Stimulated activated CD4-positive, alpha-beta T cell treated with anti-CD3 and anti-CD28 coated beads, TNF-alpha, amount 100 ng/mL, for 24 hours (primary cell): ENCODE data around the gene GP1BA.

Source experiments
- DNase-seq, 3 experiments: peaks; one replicate each; pipeline ENCODE4 v3.0.0-alpha.2; 2020; ENCODE audit warnings: low read depth in 3 of 3

Gene GP1BA

DNA sequence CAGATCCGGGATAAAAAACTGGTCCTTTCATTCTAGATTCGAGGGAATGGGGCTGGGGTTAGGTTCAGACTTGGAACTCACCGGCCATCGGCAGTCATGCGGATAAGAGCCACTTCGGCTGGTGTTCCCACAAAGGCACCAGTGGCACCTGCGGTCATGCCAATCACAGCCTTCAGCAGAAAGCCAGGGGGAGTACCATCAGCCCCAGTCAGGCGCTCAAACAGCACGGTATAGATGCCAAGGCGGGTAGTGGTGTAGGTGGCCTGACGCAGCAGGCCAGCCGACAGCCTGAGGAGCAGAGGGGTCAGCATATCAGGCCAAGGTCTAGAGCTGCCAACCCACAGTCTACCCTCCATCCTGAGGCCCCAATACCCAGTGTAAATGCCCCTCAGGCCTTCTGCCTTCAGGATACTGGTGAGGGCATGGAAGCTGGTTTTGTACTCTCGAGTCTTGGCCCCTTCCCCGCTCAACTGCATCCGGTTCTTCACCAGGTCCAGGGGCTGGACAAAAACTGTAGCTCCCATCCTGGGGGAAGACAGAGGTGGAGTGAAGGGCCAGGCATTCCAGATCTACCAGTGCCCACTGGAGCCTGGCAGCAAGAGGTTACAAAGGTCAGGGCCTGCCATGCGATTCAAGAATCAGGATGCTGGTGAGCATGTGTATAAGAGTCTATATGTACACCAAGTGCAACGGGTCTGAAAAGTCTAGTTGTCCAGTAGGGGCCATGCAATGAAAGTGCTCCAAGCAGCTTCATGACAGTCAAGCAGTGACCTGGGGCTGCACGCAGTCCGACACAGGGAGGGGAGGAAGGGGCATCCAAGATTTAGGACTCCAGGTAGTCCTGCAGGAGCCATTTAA is 6.8 kb downstream of the GP1BA start:
- no peak for DNase-seq

DNA sequence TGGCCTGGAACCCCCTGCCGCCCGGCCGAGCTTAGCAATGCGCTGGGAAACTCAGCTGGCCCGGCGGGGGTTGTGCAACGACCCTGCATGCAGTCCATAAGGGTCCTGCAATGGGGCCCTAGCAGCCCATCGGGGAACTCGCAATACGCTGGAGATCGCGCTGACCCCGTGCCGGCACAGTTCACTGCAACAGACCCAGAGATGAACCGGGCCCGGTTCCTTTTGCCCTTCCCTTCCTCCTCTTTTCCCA is 7.4 kb downstream of the GP1BA start:
- DNase-seq: no peak

DNA sequence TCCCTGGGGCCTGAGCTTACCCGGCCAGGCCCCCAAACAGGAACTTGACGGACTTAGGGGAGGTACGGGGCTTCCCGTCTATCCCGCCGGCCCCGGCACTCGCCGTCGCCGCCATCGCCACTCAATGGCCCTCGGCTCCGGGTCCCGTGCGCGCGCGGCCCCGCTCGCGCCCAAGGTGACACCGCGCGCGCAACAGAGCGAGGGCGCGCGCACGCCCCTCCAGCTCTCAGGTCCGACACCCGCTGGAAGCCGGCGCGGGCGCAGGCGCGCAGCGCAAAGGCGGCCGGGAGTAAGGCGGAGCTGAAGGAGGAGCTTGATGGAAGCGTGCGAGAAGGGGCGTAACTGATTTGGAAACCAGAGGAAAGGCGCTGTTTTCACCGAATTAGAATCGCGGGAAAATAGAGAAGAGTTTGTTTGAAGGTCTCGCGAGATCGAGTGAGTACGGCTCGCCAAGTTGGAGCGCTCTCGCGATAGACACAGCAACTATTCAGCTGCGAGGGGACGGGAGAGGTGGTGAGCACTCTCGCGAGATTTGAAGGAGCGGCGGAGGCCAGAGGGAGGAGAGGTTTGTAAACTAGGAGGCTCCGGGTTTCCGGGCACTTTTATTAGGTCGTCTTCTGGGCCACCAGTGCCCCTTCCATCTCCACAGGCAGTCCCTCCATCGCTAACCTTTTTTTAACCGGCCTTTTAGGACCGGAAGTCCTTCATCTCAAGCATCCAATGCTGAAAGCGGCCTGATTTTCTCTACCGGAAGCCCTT is 7.9 kb downstream of the GP1BA start, which contains the start of the genes RNF167 and SLC25A11:
Gene RNF167, plus strand, starts transcription at position 473 of the 759 bp plus-strand sequence. CDS start 642 bp downstream, outside the sequence.
Gene SLC25A11, minus strand, starts transcription at position 251 of the 759 bp plus-strand sequence. Its CDS starts 136 bp downstream, at position 115.
- DNase-seq: peak; percentile 89 to 94 (median 92)

DNA sequence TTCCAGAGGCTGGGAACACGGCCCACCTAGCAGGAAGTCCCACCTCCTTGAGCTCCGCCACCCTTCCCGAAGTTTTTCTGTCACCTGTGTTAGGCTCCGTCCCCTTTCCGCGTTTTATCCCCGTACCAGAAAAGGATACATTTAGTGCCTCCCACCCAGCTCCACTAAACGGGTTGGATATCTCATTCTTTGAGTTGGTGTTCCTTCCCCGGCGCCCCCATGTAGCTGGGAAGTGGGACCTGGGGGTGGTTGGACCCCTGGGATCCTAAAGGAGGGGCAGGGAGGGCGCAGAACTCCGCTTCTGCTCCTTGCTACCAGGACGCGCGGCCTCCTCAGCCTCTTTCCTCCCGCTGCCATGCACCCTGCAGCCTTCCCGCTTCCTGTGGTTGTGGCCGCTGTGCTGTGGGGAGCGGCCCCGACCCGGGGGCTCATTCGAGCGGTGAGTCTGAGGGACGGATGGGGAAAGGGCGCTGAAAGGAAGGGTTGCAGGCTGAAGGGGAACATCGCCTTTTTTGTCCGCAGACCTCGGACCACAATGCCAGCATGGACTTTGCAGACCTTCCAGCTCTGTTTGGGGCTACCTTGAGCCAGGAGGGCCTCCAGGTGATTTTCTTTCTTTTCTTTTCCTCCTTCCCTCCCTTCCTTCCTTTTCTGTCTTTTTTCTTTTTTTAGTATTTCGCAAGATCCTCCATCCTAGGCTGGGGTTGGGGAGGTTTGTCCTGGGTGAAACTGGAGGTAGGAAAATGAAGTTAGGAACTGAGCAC is 8.7 kb downstream of the GP1BA start:
- DNase-seq: peak in 1 of 3 experiments; percentile 44

DNA sequence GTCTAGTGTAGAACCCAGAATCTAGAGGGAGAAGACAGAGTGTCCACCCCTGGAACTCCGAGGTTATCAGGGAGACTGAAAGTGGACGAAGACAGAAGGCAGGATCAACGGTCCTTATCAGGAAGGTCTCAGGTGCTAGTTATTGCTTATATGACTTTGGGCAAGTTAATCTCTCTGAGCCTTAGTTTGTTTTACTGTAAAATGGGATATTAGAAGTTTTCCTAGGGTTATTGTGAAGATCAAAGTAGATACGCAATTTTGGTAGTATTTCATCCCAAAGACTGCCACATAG is 9.2 kb downstream of the GP1BA start:
- DNase-seq: no peak

DNA sequence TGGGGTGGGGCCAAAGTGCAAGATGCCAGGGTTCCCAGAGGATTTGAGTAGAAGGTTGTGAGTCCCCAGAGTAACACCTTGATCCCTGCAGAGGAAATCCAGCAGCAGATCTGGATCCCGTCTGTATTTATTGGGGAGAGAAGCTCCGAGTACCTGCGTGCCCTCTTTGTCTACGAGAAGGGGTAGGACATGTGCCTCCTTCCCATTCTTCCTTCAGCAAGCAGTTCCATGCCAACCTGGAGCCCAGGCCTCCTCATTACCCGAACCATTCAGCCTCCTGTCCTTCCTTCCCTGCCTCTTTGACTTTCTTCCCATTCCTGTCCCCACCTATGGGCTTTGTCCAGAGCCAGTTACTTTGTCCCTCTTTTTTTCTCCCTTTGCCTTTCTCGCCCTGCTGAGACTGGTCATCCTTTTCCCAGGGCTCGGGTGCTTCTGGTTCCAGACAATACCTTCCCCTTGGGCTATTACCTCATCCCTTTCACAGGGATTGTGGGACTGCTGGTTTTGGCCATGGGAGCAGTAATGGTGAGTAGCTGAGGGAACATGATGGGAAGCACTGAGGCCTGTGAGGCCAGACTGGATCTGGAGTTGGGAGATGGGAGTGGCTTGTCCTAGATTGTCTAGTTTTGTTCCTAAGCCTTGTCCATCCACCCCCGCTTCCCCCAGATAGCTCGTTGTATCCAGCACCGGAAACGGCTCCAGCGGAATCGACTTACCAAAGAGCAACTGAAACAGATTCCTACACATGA is 10.9 kb downstream of the GP1BA start:
- no peak for DNase-seq

DNA sequence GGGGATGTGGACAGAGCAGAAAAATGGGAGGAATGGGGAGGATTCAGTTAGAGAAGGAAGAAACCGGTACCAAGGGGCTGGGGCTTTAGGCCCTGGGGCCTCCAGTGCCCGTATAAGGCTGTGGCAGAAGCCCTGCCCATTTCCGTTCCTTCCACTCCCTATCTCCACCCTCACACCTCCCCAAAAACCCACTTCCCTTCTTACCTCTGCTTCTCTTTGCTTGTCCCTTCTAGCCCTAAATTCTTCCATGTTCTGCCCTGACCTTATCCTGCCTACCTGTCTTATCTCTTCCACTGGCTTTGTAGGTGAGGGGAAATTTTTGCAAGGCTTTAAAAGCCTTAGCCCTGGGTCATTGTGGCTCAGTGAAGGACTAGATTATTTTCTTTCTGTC is 12.1 kb downstream of the GP1BA start:
- DNase-seq: peak in 1 of 3 experiments; percentile 58

DNA sequence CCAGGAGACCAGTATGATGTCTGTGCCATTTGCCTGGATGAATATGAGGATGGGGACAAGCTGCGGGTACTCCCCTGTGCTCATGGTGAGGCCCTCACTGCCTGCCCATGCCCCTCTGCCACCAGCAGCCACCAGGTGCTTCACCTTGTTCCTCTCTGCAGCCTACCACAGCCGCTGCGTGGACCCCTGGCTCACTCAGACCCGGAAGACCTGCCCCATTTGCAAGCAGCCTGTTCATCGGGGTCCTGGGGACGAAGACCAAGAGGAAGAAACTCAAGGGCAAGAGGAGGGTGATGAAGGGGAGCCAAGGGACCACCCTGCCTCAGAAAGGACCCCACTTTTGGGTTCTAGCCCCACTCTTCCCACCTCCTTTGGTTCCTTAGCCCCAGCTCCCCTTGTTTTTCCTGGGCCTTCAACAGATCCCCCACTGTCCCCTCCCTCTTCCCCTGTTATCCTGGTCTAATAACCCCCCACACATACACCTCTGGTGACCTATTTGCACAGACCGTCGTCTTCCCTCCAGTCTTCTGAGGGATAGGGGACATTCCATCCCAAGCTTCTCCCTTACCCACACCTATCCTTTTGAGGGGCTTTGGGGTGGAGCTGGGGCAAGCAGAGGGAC is 12.6 kb downstream of the GP1BA start:
- DNase-seq: peak in 1 of 3 experiments; percentile 46

DNA sequence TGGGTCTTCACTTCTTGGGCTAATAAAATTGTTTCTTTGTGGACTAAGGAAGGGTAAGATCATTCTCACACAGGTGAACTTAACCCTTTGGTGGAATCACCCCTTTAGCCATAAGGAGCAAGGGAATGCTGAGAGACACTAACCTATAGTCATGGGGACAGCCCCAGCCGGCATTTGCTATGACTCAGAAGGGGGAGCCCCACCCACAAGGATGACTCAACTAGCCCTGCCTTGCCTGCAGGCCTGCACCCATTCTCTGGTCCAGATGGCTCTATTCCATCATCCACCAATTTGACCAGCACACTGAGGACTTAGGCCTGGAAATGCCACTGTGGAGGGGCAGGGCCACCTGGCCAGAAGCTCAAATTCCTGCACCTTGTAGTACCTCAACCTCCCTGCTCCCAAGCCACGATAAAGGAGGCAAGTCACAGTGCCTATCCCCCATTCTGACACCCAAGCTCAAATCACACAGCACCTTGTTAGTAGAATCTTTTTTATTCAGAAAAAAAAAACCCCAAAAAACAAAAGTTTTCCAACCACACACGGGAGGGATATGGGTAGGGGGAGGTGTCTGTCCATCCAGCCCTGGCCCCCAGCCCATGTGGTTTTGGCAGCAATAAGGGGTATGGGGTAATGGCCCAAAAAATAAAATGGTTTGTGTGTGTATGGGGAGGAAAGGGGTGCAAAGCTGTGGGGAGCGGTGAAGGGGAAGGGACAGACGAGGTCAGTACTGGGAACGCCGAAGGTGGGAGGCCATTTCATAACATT is 13.3 kb downstream of the GP1BA start:
- peak; percentile 72 to 86 (median 83) for DNase-seq

DNA sequence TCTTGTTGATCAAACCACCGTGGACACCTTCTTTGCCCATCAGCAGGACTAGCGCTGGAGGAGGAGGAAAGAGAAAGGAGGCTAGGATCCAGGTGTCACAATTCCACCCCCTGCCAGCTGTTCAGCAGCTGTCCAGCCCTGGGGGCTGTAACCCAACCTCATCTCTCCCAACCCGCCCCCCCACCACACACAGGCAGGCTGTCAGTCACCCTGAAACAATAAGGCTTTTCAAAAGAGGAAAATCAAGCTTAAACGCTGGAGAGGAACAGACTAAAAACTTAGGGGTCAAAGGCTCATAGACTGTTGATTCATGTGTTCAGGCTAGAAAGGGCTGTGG is 13.8 kb downstream of the GP1BA start:
- DNase-seq: no peak

DNA sequence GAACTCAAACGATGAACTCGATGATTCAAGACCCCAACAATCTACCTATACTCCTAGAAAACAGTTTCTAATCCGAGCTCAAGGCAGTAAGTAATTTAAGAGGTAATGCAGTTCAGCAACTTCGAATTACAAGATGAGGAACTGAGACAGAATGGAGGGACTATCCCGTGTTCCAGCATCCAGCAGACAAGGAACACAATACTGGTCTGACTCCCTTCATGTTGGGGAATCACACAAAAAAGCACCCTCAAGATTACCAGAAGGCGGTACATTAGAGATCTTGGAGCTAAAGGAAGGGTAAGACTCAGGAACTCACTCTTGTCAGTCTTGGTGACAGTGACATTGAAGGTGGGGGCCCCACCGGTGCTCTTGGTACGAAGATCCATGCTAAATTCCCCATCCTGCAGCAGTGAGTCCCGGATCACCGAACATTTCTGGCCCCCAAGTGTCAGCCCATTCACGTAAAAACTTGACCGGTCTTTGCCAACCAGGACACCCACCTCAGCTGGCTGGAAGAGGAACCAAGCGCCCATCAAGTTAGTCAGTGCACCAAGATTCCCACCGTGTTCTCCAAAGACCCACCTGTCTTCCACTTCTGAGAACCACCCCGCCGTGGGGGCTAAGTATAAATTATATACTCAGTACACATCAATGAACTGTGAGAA is 14.4 kb downstream of the GP1BA start:
- no peak for DNase-seq

DNA sequence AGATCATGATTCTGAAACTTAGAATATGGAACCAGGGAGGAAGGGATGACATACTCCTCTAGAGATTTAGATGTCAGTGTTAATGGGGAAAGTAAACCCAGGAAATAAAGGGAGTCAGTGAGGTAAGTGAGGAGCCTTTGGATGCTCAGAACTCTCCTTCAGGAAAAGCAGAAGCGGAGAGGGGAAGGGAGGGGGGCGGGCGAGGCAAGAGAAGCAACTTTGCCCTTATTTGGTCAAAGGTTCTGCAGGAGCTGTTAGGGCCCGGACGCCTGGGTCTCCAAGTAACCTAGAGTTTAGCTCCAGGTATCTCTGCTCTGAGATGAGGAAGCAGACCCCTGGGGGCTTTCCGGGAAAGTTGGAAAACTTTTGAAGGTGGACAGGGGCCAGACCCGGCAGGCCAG is 14.9 kb downstream of the GP1BA start:
- no peak for DNase-seq

DNA sequence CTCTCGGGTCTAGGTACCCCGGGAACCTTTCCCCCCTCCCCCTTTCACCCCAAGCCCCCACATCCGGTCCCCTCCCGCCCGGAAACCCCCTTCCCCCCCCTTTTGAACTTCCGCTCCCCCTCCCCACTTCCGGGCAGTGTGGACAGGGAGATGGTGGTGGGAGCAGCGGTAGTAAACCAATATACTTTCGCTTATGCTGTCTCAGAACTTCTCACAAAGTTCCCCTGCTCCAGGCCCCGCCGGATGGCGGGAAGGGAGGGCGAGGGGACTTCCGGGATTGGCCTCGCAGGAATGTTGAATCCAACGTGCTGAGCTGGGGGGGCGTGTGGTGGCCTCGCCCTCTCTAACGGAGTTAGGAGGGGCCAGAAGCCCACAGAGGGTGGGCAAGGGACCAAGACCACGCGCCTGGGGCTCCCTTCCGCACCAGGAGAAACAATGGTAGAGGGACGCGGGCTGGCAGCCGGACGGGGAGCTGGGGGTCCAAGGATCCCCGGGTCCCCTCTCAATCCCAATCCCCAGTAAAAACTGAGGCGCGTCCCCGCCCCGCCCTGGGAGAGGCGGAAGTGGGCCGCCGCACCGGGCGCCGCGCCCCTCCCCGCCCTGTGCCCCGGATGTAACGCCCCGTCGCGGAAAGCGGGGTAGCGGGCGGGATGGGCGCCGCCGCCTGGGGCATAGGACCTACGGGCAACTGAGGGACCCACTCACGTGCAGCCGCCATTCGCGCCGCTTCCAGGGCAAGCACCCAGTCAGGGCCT is 15.5 kb downstream of the GP1BA start:
- peak in 1 of 3 experiments; percentile 73 for DNase-seq

DNA sequence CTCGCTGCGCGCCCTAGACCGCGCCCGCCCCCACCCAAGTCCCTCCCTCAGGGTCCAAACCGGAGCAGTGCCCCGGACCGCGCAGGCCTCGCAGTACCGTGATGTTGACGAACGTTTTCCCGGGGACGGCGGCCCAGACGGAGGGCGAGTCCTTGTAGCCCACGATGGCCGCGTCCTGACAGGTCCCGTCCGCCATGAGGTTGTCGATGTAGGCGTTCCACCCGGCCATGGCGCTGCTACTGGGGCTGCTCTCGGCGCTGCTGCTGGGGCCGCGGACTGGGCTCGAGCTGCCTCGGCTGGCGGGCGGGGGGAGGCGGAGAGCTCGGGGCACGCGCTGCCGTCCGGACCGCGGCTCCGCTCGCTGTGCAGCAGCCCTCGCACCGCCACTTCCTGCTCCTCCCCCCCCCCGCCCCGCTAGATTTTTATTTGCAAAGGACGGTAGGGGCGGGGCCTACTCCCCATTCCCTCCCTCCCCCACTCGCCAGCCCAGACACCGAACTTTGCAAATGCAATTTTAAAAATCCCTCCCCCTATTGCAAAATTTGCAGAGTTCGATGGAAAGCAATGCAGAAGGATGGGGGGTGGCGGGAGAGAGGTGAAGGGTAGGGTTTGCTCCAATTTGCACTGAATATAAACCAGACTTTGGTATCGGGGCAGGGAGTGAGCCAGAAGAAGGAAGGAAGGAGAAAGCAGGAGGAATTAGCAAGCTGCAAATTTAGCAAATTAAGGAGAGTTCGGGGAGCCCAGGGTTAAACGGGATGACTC is 16.3 kb downstream of the GP1BA start, which contains the start of gene PFN1:
Gene PFN1, minus strand, starts transcription at position 365 of the 765 bp plus-strand sequence. Its CDS starts 136 bp downstream, at position 229.
- peak; percentile 86 to 92 (median 87) for DNase-seq

DNA sequence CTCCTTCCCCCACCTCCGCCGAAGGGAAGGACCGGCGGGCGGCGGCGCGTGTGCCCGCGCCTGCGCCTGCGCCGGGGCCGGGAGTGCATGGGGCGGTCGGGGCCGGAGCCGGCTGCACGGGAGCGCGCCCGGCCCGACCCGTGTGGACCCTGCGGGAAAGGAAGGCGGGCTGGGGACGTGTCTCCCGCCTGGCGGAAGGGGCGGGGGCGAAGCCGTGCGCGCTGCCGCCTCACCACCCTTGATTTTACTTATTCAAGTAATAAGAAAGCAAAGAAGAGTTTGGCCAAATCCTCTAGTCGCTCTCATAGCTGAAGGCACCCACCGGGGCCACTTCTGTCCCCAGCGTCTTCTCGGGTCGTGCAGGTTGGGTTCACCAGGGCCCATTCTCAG is 16.8 kb downstream of the GP1BA start:
- peak in 2 of 3 experiments; percentile 67 to 76 for DNase-seq

DNA sequence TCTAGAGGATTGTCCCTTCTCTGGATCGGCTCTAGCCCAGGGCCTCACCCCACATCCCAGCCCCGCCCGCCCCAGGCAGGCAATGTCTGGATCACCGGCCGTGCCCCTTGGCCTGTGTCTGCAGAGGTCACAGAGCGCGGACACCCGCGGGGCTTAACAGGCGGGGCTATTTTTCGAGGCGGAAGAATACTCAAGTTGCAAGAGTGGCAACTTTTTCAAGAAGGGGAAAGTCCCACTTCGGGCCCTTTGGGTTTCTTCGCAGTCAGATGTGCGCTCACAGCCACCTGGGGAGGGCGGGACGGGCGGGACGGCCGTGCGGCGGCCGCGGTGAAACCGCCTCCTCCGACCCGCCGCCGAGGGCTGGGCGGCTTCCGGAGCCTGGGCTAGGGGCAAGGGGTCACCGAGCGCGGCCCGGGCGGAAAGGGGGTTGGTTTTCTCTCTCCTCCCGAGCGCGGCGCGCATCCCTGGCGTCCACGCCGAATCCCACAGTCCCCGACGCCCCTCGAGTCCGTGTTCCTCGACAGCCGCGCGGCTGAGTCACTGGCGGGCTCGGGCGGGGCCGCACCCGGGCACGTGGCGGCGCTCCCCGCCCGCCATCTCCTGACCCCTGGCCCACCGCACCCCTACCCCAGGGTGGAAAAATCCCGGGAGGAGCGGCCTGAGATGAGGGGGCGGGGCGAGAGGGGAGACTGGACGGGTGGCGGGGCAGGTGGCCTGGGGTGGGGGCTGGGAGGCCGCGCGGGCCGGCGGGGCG is 17.4 kb downstream of the GP1BA start:
- DNase-seq: peak in 2 of 3 experiments; percentile 55 to 82

DNA sequence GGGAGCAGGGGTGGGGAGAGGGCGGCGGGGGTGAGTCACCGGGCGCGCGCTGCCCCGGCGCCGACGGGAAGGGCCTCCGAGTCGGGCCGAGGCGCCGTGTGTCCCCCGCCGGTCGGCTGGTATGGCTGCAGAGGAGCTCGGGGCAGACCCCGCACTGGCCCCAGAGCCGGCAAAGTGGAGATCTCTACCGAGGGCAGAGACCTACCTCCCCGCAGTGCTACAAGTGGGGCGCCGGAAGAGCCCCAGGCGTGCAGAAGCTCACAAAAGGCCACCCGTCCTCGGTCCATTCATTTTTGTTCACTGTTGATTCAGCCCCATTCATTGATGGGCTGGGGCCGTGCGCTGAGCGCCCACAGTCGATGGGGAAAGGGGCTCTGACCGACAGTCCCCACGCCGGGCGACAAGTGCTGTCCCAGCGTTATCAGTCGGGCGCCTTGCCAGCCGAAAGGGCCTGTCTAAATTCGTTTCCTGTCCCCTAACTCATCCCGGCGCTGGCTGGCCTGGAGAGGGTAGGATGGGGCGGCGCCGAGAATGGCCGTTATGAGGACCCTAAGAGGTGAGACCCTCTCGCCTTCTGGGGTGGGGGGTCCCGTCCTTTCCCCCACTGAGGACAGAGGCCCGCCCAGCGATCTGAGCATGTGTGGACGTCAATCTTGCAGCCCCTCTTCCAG is 18.1 kb downstream of the GP1BA start:
- peak in 1 of 3 experiments; percentile 38 for DNase-seq
